Stimulated activated naive CD4-positive, alpha-beta T cell treated with Interleukin-2 at 50 U/mL for 16 hours (primary cell): Measurements from ENCODE around the gene ITPR2.

Experiments
- DNase-seq: peaks from one replicate; lab custom pipeline; 2025; lab: John Stamatoyannopoulos, UW

ITPR2 gene

DNA sequence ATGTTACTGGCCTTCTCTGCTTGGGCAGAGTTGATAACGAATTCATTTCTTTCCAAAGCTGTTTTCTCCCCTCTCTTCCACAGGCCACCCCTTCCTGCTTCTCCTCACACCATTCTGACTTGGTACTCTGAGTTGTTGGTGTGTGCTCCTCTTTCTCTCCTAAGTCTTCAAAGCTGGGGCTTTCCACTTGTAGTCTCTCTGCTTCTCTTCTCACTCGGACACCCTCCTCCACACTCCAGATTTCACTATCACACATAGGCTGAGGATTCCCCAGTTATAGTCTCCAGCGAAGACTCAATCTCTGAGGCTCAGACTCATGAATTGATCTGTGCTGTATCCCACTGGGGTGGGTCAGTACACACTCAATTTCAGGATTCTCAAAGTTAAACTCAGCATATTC lies 436.6 kb downstream of the ITPR2 start:
- DNase-seq: no peak

DNA sequence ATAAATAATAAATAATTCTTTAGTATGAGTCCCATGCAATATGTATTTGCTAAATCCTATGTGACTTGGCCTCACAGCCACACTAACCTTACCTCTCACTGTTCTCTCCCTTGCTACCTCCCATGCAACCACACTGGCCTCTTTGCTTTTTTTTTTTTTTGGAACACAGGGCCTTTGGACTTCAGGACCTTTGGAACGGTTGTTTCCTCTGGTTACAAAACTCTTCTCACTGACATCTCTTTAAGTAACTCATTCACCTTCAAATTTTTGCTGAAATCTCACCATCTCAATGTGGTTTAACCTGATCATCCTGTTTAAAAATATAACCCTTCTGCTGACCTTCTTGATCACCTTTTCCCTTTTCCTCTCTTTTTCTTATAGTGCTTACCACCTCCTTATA lies 443.7 kb downstream of the ITPR2 start:
- no peak for DNase-seq

DNA sequence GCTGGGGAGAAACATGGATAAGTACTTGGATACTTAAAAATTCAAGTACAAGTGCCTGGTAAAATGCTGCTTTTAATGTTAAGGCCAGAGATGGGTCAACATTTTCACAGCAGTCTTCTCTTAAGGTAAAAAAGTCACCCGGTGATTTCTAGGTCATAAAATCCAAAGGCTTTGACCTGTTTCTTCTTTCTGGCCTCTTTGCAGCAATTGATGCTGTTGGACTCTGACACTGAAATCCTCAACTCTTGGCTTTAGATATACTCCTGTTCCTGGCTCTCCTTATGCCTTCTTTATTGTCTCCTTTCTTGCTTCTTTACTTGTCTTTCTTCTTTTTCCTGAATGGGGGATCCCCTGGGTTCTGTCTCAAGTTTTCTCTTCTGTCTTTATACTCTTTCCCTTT lies 448.5 kb downstream of the ITPR2 start:
- DNase-seq: no peak

DNA sequence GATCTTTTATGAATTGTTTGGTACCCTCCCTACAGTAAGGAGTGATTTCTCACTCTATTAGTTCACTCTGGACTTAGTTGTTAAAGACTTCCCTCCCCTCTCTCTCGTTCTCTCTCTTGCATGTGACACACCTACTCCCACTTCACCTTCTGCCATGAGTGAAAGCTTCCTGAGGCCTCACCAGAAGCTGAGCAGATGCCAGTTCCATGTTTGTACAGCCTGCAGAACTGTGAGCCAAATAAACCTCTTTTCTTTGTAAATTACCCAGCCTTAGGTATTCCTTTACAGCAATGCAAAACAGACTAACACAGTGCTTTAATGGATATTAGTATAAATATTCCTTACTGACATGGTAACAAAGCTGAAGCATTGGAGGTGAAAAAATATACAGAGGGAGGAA lies 450.0 kb downstream of the ITPR2 start:
- no peak for DNase-seq

DNA sequence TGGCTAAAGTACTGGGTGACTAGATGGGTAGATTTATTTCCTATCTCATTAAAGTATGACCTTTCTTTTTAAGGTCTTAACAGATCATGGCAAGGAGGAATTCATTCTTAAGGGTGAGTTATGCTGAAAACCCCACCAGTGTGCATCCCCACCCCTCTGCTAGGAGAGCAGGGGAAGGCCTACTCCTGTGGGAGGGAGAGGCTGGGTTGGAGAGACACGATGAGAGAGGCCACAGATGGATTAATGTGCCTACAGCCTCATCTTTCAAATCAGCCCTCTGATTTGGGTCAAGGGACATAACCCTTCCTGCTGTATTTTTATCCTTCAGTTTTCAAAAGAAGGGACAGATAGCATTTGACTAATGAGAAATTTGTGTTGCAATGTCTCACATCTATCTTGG lies 452.1 kb downstream of the ITPR2 start:
- no peak for DNase-seq

DNA sequence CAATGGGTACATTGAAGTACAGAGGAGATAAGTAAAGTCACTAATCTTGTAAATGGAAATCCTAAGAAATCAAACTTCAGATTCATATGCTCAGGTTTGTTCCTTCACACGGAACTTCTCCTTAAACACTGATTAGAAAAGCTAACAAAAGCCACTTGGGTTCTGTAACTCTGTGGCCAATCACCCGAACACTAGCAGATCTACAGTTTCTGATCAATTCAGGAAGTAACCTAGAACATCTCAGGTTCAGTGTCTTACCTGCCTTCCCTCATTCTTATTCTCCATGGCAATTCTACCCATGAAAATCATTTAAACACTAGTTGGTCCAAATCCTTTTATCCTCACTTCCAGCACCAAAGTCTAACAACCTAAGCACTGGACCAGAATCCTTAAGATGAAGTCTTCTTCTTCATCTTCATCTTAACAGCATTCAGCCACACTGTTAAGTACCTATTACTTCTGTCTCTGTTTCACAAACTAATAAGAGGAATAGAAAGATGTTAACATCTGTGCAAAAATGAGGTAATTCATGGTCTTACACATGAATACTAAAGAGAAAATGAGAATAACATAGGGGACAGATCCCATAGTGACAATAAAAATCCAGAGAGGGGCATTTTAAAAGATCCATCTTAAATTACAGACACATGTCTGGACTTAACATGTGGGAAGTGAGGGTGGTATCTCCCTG lies 453.1 kb downstream of the ITPR2 start:
- no peak for DNase-seq

DNA sequence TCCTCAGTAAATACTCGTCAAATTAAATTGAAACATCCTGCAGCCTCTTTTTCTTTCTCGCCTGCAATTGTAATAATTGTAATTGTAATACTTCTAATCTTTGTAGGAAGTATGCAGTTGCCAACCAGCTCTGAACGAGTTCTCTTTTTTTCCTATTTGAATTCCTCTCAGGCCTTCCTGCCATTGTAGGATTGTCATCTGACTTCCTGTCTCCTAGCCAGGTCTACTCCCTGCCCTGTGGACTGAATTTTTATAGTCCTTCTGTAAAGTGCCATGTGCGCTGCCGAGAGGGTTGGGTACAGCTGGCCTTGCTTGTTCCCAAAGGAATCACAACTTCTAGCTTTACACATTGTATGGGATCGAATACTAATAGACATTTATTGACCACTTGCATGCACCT lies 454.3 kb downstream of the ITPR2 start:
- no peak for DNase-seq

DNA sequence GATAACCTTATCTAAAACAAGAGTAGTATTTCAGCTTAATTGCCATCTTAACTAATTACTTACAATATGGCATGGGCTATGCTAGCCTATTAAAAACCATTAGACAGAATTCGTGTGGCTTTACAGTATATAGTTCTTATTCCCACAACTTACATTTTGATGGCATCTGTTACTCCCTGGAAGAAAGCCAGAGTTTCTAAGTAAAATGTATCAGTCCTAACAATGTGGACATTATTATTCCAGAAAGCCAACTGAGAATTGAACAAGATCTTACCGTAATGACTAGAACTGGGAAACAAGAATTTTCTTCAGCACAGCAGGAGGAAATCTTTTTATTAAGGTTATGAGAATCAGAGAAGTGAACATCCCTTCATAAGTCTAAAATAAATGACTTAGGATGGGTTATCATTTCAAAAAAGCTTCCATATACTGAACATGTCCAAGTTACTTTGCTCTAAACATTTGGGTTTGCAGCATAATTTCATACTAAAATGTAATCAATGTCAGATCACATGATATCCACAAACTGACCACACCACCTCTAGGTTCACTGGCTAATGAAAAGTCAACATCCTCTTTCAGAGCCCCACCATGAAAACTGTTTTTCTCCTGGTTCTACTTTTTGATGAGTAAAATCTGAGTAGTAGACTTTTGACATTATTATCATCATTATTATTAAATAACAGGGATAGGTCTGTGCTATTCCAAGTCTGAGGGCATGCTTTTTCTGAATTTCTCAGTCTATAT lies 457.9 kb downstream of the ITPR2 start:
- DNase-seq: no peak

DNA sequence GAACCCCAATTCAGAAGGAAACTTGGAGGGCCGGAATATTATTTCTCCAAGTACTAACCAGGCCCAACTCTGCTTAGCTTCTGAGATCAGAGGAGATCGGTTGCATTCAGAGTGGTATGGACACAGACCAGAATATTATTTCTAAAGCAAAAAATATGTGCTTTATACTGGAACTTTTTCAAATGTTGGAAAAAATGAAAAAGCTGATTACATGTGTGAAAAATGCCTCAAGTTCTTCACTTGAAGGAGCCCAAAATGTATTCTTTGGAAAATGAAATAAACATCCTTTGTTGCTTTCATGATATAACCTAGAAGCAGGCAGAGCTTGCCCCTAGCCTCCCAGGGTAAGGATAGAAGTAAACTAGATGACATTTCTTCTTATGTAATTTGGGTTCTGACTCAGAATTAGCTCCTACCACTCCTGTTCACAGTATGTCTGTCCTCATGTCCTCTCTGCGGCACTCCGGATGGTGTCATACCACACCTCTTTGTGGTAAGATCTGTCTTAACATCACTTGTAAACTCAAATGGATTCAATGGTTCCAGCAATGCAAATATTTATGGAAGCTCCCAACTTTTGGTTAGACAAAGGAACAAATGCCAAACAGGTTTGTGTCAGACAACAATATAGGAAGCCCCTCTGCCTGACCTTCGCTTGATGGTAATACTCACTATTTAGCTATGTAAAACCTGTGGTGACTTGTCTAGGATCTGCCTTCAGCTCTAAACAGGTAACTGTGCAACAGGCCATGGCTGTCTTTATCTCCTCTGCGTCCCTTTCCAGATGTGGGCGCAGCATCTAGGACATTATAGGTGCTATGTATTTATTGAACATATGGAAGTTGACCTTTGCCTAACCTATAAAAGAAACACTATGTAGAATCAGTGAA lies 459.1 kb downstream of the ITPR2 start:
- no peak for DNase-seq

DNA sequence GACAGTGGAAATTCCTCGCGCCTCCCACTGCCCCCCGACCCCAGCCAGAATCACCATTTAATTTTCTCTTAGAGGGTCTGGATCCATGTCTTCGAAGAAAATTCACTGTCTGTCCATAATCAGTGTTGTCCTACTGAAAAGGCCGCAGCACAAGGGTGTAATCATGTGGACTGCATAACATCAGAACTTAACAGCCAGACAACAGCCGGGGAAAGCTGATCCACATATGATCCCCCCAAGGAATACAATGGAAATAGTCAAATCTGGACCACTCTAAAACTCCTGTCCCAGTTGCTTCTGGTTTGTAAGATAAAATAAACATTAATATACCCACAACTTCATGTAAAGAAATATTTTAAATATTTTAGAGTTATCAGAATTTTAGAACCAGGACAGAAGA lies 460.1 kb downstream of the ITPR2 start:
- DNase-seq: no peak

DNA sequence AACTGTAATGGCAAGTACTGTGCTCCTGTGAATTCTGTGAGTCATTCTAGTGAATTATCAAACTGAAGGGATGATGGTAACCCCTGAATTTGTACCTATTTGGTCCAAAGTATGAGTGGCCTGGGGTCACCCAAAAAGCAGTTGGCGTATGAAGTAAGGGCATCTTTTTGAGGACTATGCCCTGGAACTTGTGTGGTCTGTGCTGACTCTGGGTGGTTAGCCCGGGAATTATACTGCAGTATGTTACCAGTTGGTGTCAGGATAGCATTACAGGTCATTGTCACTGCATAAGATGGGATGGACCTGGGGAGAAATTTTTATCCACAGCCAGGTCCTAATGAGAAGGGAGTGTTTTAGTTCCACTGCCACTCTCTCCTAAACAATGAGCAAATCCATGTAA lies 462.9 kb downstream of the ITPR2 start:
- DNase-seq: no peak

DNA sequence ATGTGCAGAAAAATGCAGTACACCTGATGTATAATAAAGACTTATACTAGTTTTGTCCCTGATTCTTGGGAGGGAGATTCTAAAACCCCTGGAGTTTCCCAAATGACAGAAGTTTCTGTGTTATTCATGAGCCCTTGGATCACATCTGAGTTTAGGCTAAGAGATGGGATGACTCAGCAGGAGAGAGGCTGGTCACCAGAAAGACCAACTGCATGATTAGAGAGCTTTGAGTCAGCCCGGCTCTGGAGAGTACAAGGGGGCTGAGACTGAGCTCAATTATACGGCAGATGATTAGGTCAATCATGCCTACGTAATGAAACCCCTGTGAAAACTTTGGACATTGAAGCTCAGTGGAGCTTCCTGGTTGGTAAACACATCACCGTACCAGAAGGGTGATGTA lies 463.4 kb downstream of the ITPR2 start:
- no peak for DNase-seq

DNA sequence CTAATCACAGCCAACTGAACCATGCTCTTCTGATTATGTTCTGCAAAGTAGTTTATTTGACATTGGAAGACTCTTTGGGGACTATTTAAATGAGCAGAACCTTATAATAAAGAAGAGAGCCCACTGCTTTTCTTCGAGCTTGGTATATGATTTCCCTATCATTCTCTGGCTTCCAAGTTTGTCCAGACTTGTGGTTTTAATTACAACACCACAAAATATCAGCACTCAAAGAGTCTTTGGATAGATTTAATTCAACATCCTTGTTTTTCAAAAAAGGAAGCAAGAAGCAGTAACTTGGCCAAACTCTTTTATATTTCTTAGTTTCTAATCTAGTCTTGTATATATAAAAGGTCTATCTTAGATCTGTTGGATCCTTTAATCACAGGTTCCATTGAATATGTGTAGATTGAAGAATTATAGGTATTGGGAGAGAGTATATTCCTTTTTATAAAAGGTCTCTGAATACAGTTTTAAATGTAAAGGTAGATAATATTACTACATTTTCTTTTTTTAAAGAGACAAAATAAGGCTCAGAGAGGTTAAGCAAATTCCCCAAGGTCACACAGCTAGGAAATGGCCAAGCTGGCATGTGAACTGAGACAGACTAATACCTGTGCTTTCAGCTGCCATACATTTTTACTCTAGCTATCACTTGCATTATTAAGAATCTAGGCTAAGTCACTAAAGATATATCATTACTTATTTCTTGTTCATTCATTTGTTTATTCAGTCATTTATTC lies 464.8 kb downstream of the ITPR2 start:
- no peak for DNase-seq

DNA sequence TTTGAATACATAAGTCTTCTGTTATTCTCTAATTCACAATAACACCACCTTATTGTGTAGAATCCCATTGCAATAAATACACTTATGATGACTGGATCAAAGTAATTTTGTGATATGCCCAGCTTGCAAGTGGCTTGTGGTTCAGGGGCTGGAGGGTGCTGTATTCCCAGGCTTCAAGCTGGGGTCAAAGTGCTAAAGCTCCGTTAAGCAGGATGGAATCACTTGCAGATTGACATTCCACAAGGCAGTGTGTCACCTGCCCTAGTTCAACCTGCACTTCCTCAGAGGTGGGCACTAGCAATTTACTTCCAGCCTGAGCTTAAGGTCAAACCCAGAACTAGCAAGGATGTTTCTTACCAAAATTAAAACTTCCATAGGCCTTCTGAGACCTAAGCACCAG lies 471.0 kb downstream of the ITPR2 start:
- no peak for DNase-seq

DNA sequence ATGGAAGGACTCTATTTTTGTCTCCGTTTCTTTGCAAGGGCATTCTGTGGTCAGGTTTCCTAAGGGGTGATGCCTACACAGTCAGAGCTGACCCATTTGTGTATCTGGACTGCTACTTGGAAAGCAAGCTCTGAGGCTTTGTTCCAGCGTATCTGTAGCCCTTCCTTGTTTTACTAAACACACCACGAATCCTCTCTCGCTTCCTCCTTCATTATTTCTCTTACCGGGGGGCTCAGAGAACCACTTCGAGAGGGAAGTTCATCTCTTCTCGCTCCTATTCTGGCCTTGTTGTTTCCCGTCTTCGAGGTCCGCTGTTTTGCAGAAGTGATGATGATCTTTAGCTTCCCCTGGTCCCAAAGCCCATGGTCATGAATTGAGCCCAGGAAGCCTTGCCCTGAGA lies 472.9 kb downstream of the ITPR2 start:
- no peak for DNase-seq

DNA sequence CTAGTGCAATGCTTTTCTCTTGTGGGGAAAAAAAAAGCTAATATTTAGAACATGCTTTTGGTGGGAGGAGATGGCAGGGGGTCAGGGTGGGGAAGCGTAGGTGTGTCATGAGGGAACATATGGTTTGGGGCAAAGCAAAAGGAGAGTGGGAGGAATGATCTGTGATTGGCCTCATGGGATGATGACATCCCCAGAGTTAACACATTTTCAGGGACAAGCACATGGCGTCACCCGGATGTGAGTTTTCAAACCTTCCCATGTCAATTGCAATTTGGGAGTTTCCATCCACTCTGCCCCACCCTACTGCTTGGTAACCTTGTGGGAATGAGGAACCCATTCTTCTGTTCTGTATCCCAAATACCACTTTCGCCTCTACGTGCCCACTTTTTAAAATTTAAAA lies 473.4 kb downstream of the ITPR2 start:
- DNase-seq: no peak

DNA sequence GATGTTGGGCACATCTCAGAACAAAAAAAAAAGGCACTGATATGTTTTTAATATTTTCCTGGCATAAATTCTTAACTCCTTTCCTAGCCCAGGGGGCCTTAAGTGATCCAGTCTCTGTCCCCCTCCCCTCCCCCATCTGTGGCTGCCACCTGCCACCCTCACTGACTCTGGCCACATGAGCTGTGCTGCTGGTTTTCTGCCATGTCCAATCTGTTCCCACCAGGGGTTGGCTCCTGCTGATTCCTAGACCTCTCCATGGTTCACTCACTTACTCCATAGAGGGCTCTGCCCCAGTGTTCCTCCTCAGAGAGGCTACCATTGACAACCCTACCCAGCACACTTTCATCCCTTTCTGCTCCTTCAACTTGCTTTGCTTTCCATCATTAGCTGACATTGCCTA lies 474.3 kb downstream of the ITPR2 start:
- DNase-seq: no peak

DNA sequence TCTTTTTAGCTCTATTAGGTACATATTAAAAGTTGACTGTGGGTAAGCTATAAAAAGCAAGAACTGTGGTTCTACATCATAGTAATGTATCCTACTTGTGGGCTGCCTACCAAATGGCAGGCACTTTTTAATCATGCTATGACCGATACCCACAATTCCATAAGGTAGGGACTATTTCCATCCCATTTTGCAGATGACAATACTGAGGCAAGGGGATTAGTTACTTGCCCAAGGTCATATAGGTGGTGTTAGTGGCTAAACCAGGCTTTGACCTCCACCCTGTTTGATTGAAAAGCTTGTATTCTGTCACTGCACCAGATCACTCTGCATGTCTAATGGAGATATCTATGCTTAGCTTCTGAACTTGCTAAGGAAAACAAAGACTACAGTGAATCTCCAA lies 485.7 kb downstream of the ITPR2 start:
- DNase-seq: no peak

DNA sequence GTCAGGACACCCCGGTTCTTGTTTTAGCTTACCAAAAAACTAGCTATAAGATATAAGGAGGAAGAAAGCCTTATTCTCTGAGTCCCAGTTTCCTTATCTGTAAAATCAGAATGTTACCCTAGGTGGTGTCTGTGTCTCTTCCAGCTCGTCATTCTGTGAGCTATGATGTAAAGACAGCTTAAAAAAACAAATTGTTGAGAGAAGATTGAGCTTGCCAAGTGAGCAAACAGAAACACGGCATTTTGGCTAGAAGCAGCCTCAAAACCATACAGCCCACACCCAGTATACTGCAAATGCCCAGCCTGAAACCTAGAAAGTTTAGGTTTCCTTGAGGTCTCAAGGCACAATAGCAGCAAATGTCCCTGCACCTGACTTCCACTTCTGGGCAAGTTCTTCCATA lies 486.3 kb downstream of the ITPR2 start:
- no peak for DNase-seq

DNA sequence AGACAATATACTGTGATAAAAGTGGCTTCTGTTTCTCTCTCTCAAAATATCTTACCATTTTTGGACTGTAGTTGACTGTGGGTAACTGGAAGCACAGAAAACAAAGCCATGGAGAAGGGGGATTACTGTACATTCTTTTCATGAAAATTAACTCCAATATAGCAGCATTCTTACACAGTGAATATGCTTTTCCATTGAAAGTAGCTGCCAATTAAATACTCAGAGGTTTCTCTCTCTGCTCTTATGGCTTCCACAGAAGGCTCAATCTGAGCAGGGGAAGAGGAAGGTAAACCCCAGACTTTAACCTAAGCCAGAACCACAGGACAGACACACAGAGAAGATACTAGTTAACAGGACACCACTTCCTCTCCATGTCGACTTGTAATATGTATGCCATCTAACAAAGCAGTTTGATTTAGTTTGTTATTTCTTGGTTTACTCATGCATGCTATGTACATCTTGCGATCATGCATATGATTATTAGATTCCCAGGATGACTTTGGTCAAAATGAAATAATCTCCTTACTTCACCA lies 487.5 kb downstream of the ITPR2 start:
- no peak for DNase-seq

DNA sequence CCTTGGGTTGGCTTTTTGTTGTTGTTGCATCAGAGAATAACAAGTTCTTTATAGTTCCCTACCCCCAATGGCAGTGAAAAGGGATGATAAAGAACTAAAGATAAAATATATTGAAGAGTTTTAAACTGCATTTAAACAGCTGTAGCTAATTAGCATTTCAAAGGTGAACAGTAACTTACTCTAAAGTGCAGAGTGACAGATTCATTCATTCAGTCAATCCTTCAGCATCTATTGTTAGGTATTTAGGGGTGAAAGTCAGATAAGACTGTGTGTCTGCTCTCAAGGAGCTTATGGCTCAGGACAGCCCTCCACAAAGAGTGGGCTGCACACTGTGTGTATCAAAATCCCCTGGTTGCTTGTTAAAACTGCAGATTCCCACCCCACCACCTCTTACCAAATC lies 491.5 kb downstream of the ITPR2 start:
- DNase-seq: no peak

DNA sequence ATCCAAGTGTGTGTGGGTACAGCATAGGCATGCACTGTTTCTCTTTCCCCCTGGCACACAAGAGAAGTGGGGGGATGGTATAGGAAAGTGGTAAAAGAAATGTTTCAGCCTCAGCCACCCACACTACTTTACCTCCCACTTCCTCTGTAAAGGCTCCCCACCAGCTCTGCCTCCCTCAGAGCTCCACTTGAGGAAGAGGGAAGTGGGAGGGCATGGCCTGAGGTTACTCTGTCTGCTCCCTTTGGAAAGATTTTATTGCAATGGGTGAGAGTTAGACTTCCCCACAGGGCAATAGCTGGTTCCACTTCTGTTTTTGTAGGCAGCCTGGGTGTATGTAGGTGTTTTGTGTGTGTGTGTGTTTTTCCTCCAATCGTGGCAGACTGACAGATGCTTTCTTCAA lies 492.3 kb downstream of the ITPR2 start:
- DNase-seq: no peak
